Ovary (tissue), 9 donors: ENCODE measurements around the gene DERL3. TPM values are rescaled to one million over a fixed set of nuclear protein-coding genes. Genes with fewer than 3 reads are reported as not detected.

Source experiments
- DNase-seq, 5 donors: peaks; one replicate each; pipeline ENCODE4 v3.0.0-alpha.2; 2019 to 2020
- H3K27ac ChIP-seq, 2 donors: fragments of 200-600 bp; one replicate each; pipeline versions ENCODE4 v1.5.1 to v1.8.0; 2019 to 2022
- H3K27me3 ChIP-seq: fragments of 200-600 bp; one replicate; pipeline ENCODE4 v1.8.0; 2022
- H3K36me3 ChIP-seq: fragments of 200-600 bp; sonication (generic); one replicate; pipeline ENCODE4 v1.5.1; 2019
- H3K4me1 ChIP-seq: one replicate; pipeline ENCODE4 v1.8.1; 2013; ENCODE audit warnings: mild to moderate bottlenecking, moderate library complexity; ENCODE audit not compliant: insufficient read depth
- H3K4me3 ChIP-seq: fragments of 200-600 bp; sonication (generic); one replicate; pipeline ENCODE4 v1.5.1; 2017
- H3K9me3 ChIP-seq, 2 donors: fragments of 200-600 bp in 1 of 2; sonication (generic) in 1 of 2; one replicate each; pipeline versions ENCODE4 v1.5.1 to v1.8.1; 2013 to 2019; ENCODE audit warnings: mild to moderate bottlenecking in 1 of 2, moderate library complexity in 1 of 2
- EP300 ChIP-seq: sonication (generic); formaldehyde crosslinking; IDR thresholded peaks from one replicate; pipeline ENCODE4 v1.6.1; 2017; ENCODE audit warnings: antibody characterized with exemption
- POLR2A ChIP-seq: fragments of 450-650 bp; IDR thresholded peaks from one replicate; pipeline ENCODE4 v1.6.1; 2017; ENCODE audit warnings: antibody characterized with exemption, mild to moderate bottlenecking, moderate library complexity
- WGBS, 3 donors: extraction: QIAGEN DNeasy Blood & Tissue Kit in 1 of 3; methylation state at CpG; one replicate each; pipeline versions ENCODE4 v1.1.5 to v1.1.7; 2013 to 2017; 5-methylcytosine and 5-hydroxymethylcytosine counted together
- intact Hi-C, 4 donors: fragments of 100-400 bp; cut with DNase I; formaldehyde crosslinking; loops; one replicate each; pipeline versions ENCODE4 v1.11.0 to v1.15.1; 2022 to 2023
- polyA plus RNA-seq, 2 donors: library from polyadenylated mRNA; stranded (reverse); fragments of 200-250 nt in 1 of 2; fragments of 350-450 nt in 1 of 2; fragmentation: Illumina TruSeq in 1 of 2; extraction: RNeasy Lipid Tissue Mini Kit (QIAGEN cat#74804) in 1 of 2; gene quantifications; one replicate each; pipeline ENCODE4 v1.2.3, GENCODE V29; 2013 to 2014
- total RNA-seq, 7 donors: library from RNA; depleted of rRNA in 2 of 7; stranded (reverse); fragments of >200 nt in 2 of 7; fragmentation: NEBNext Ultra II Directional in 3 of 7; extraction: Animal tissue kit (Norgen Biotek cat#: 25700) in 3 of 7; gene quantifications; one replicate each; pipeline versions ENCODE4 v1.1.0 to v1.2.4, GENCODE V29; 2016 to 2023
- TF ChIP-seq, protein P1 (sequence below), 3 donors: fragments of 450-650 bp in 2 of 3; fragments of 200-600 bp in 1 of 3; IDR thresholded peaks; one replicate each; pipeline versions ENCODE4 v1.5.1 to v1.8.0; 2016 to 2022; ENCODE audit warnings: antibody characterized with exemption in 3 of 3, mild to moderate bottlenecking in 1 of 3
- donor health status: DM: no; HTN: no; CAD: no; lungs with moderate emphysema.
- donor health status: DM: no; HTN: no; CAD: no.
- donor health status: Bipolar disorder and iron deficiency.
- donor health status: DM: yes; HTN: yes; CAD: no.
- donor health status: DM: no; HTN: no; CAD: no.
- donor health status: DM: yes; HTN: yes; CAD: no.

DERL3 gene
- total and polyA plus RNA-seq, 9 donors, result 0.45 to 3.9 (median 1.8) TPM

DNA sequence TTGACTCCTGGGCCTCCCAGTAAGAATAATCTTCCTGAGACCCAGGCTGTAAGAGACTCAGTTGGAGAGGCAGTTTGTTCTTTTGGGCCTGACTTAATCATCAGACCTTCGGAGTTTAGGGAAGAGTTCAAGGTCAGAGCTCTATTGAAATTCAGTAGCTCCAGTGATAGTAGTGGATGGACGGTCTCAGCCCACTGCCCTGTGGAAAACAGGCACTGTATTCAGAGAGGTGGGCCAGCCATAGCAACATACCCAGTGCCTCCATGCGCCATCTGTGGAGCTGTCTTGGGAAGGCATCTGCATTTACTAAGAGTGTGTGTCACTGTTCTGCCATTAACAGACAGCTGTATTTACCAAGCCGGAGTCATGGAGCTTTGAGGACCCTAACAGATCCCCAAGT is 49.2 kb downstream of the DERL3 start:
- Histone ChIP-seq H3K27ac (peak overlapping the region in 1 of 2 donors; percentile 63), H3K9me3 (no peaks in the 10 kb centered on the region), H3K27me3 (no peaks in the 10 kb centered on the region), H3K36me3 (no peaks in the 10 kb centered on the region), H3K4me1 (peaks cover 41% of the 10 kb centered on the region), H3K4me3 (no peak overlapping the region)
- no peak for DNase-seq
- TF ChIP-seq, protein P1, sequence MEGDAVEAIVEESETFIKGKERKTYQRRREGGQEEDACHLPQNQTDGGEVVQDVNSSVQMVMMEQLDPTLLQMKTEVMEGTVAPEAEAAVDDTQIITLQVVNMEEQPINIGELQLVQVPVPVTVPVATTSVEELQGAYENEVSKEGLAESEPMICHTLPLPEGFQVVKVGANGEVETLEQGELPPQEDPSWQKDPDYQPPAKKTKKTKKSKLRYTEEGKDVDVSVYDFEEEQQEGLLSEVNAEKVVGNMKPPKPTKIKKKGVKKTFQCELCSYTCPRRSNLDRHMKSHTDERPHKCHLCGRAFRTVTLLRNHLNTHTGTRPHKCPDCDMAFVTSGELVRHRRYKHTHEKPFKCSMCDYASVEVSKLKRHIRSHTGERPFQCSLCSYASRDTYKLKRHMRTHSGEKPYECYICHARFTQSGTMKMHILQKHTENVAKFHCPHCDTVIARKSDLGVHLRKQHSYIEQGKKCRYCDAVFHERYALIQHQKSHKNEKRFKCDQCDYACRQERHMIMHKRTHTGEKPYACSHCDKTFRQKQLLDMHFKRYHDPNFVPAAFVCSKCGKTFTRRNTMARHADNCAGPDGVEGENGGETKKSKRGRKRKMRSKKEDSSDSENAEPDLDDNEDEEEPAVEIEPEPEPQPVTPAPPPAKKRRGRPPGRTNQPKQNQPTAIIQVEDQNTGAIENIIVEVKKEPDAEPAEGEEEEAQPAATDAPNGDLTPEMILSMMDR (IDR thresholded peaks at IDR 0.05), result no peak
- TF ChIP-seq POLR2A (no peak), EP300 (no peak)
- intact Hi-C loops, result no loop called here
- 46 to 64% (median 50%) methylated on average over 4 of the region's 4 CpGs for WGBS, 3 donors

DNA sequence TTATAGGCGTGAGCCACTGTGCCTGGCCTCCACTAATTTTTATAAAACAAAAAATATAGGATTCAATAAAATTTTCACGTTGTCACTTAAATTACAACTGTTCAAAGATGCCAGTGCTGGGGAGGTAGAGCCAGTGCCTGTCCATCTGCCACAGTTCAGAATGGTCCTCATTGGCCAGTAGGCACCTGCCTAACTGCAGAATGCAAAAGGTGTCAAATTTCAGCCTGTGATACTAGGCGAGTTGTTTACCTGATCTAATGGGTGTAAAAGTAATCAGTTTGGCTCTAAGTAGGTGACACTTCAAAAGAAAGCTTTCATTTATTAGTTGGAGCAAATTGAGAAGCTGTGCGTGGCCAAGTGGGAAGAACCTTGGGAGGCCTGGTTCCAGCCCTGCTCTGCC is 49.7 kb downstream of the DERL3 start:
- Histone ChIP-seq H3K9me3 (no peaks in the 10 kb centered on the region), H3K27ac (peak overlapping the region in 1 of 2 donors; percentile 63), H3K27me3 (no peaks in the 10 kb centered on the region), H3K36me3 (no peaks in the 10 kb centered on the region), H3K4me1 (peaks cover 41% of the 10 kb centered on the region), H3K4me3 (no peak overlapping the region)
- DNase-seq, result no peak
- intact Hi-C loops, result no loop called here
- TF ChIP-seq, protein P1 (IDR thresholded peaks at IDR 0.05), result no peak
- TF ChIP-seq POLR2A, result no peak
- no peak for TF ChIP-seq EP300
- 54 to 65% (median 64%) methylated on average over 4 of the region's 4 CpGs for WGBS, 3 donors

DNA sequence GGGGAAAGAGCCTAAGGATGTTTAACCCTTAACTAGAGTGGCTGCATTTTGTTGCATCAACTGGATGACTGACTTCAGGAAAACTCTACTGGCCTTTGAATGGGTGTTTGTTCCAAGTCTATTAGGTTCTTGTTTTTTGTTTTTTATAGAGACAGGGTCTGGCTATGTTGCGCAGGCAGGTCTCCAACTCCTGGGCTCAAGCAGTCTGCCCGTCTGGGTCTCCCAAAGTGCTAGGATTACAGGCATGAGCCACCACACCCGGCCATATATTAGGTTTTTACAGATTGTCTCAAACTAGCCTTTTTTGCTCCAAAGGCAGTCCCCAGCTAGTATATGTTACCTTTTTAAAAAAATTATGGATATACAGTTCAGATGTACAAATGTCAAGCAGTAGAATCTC is 50.9 kb downstream of the DERL3 start:
- Histone ChIP-seq H3K36me3 (no peaks in the 10 kb centered on the region), H3K27me3 (no peaks in the 10 kb centered on the region), H3K4me1 (peaks cover 41% of the 10 kb centered on the region), H3K27ac (peak overlapping the region; percentile 98 to 100), H3K9me3 (no peaks in the 10 kb centered on the region), H3K4me3 (peak overlapping the region; percentile 100)
- DNase-seq, result no peak
- no peak for TF ChIP-seq EP300
- TF ChIP-seq, protein P1 (IDR thresholded peaks at IDR 0.05), result no peak
- no peak for TF ChIP-seq POLR2A
- 34 to 39% (median 37%) methylated on average over 3 of the region's 3 CpGs for WGBS, 3 donors
- intact Hi-C loops, result no loop called here

DNA sequence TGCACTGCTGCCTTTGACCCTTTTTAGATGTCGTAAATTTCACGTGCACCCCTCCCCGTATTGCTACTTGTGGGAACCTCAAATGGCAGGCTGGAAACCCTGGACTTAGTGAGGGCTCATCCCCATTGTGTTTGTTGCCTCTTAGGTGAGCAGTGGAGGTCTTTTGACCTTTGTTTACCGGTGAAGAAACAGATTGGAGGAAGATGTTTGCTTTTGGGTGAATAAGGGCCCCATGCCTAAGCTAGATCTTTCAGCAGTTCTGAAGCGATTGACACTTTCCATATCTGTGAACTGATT is 51.3 kb downstream of the DERL3 start:
- Histone ChIP-seq H3K27ac (peak overlapping the region; percentile 98 to 100), H3K9me3 (no peaks in the 10 kb centered on the region), H3K27me3 (no peaks in the 10 kb centered on the region), H3K36me3 (no peaks in the 10 kb centered on the region), H3K4me1 (peaks cover 39% of the 10 kb centered on the region), H3K4me3 (peak overlapping the region; percentile 100)
- TF ChIP-seq EP300 (no peak), POLR2A (peak; percentile 20)
- intact Hi-C loops, result no loop called here
- 0 to 2% (median 1%) methylated on average over 5 of the region's 5 CpGs for WGBS, 3 donors
- DNase-seq, result no peak

DNA sequence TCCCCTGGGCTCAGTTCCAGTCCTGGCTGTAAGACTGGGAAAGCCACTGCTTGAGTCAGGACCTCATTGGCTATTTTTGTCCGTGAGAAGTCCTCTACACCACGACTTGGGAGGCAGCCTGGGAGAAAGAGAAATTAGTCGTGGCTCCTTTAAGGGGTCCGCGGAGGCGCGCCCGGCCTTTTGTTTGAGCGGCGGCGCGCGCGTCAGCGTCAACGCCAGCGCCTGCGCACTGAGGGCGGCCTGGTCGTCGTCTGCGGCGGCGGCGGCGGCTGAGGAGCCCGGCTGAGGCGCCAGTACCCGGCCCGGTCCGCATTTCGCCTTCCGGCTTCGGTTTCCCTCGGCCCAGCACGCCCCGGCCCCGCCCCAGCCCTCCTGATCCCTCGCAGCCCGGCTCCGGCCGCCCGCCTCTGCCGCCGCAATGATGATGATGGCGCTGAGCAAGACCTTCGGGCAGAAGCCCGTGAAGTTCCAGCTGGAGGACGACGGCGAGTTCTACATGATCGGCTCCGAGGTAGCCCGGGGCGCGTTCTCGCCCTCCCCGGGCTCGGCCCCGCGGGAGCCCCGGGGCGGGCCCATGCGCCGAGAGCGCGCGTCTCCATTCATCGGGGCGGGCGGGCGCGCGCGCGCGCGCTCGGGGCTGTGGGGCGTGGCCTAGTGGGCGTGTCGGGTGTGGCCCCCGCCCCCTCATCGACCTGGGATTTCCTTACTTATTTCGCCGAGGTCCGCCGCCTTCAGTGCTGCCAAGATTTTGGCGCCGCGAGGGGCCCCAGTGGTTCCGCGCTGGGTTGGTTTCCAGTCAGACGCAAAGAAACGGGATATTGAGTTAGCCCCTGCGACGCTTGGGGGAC is 51.8 kb downstream of the DERL3 start, which contains the start of gene SMARCB1:
TSS of gene SMARCB1 (plus strand) at position 215 of the 848 bp plus-strand sequence. CDS start at position 419, 204 bp downstream.
- 0 to 1% (median 0%) methylated on average over 56 to 97 of the region's 97 CpGs for WGBS, 3 donors
- peak within 1 kb of the TSS; percentile 100 for H3K4me3 ChIP-seq
- no peaks in the 10 kb centered on the region for H3K27me3 ChIP-seq
- no peaks in the 10 kb centered on the region for H3K9me3 ChIP-seq
- H3K4me1 ChIP-seq, result peaks cover 33% of the 10 kb centered on the region
- peak within 1 kb of the TSS; percentile 98 to 100 for H3K27ac ChIP-seq
- intact Hi-C loops, result no loop called here
- TF ChIP-seq, protein P1 (IDR thresholded peaks at IDR 0.05), result no peak
- no peak for TF ChIP-seq EP300
- TF ChIP-seq POLR2A, result peak; percentile 82
- no peaks in the 10 kb centered on the region for H3K36me3 ChIP-seq
- DNase-seq, result peak; percentile 88 to 94 (median 90)
